A172 (cell line): Measurements from ENCODE around the gene DLGAP5. TPM values are rescaled to one million over a fixed set of nuclear protein-coding genes. Genes with fewer than 3 reads are reported as not detected.

Source experiments
- DNase-seq: peaks from one replicate; pipeline ENCODE4 v3.0.0-alpha.2; 2015; ENCODE audit warnings: low spot score
- total RNA-seq: library from RNA; depleted of rRNA; stranded (reverse); fragments of >200 nt; shearing (Covaris generic); gene quantifications from 2 replicates; pipeline ENCODE4 v1.2.3, GENCODE V29; 2014; rRNA removed

The DLGAP5 gene
- total RNA-seq, 1 experiment from 2014 or later = 58.4 TPM

DNA sequence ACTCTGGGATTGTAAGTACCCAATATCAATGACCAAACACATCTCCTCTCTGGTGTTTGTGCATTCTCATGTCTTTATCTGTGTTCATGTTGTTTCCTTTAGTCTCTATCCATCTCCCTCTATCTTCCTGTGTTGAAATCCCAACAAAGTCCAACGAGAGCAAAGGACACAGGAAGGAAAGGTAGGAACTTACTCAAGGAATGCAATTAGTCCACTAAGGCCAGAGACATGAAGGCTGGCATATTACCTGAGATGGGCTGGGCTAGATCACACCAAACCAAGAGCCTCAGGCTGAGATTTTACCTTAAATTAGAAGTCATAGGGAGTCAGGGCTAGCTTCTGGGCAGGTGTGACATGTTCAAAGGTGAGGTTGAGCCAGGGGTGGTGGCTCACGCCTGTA is 76.7 kb downstream of the DLGAP5 start:
- DNase-seq = no peak

GRCh38 chr14:55111122-55111708 is 80.2 kb downstream of the DLGAP5 start:
- DNase-seq = no peak

GRCh38 chr14:55109836-55110235 is 81.5 kb downstream of the DLGAP5 start:
- DNase-seq = no peak

DNA sequence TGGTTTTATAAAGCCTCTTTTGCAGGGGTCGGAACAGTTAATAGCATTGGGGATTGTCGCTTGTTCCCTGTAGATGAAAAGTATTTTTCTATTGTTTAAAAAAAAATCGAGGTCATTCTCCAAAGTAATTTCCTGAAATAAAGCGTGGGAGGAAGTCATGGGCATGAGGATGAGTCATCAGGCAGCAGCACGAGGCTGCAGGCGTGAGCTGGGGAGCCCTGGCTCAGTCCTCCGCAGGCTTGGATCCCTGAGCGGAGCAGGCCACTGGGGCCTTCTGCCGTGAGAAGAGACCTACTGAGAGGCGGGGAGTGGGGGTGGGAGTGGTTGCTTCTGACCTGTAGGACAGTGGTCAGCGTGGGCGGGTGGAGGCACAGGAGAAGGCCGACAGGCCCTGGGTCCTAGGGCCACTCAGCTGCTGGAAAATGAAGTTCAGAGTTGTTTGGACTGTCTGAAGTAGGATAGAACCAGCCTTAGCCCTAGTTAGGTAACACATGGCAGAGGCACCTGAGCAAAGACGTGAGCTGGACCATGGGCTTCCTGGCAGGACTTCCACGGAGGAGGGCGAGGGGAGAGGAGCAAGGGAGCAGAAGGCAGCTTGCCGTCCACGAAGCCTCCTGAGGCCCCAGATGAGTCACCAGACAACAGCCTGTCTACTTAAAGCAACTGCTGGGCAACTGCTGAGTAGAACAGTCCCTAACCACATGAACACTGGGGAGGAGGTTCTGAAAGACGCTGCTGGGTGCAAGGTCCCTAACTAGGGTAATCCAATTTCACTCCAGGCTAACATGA is 83.4 kb downstream of the DLGAP5 start:
- peak; percentile 78 for DNase-seq

GRCh38 chr14:55105991-55106390 is 85.4 kb downstream of the DLGAP5 start:
- DNase-seq = no peak

DNA sequence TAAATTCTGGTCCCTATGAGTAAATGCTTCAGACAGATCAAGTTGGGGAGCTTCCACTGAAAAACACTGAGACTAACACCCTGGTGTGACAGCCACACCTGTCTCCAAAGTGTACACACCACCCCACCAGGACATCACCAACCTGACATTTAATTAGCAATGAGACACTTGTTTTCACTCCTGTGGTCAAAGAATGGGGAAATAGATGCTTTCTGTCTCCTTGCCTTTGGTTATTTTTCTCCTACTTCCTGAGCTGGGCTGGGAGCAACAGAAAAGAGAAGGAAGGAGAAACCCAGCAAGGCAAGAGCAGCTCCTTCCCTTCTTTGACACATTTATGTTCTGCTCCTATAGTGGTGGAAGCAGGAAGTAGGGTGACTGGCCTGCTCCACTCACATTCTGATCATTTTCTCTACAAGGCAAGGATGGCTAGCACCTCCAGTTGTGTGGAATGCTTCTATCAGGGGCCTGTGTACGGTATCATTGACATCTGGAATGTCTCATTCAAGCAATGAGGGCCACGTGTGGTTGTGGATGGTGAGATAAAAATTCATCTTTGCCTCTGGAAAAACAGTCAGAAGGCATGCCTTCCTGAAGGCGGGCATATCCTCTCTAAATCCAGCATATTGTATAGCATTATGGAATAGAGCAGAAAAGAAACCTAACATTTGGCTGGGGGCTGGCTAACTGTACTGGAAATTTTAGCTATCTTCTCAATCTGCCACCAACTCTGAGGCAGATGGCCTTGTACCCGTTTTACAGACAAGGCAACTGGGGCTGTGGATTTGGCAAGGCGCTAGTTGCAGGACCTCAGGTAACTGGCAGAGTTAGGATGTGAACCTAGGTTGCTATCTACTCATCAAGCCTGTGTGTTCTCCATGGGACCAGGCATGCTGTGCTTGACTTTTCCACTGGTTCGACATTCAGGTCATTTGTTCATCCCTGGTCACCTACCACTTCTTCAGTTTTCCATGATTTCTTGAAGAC is 87.1 kb downstream of the DLGAP5 start:
- no peak for DNase-seq

- DNase-seq = peak; percentile 85
Measured at GRCh38 chr14:55103005-55103640, 88.3 kb downstream of the DLGAP5 start.

DNA sequence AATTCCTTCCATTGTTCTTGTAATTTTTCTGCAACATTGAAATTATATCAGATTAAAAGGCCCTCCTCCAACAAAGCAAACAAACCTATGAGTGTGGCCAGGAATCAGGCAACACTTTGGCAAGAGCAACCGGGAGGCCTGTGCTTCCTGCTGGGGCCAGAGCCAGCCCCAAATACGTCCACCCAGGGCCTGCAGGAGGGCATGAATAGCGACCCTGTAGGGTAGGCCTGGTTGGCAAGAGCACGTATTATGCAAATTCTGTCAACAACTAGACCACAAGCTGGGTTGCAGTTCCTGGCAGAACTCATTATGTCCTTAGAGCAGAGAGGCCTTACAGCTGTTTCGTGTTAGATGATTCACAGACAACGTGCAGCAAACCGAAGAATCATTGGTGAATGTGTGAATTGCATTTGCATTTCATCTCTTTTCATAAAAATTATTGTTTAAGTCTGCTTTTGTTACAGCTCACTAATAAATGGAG is 89.2 kb downstream of the DLGAP5 start:
- peak; percentile 51 for DNase-seq

GRCh38 chr14:55101698-55102097 is 89.7 kb downstream of the DLGAP5 start:
- DNase-seq = no peak

- DNase-seq = no peak
Measured at GRCh38 chr14:55099756-55100155, 91.6 kb downstream of the DLGAP5 start.

GRCh38 chr14:55098561-55098898 is 92.9 kb downstream of the DLGAP5 start:
- no peak for DNase-seq

Other genes starting within 250 kb of the DLGAP5 start
- 13.3 and 14.6 TPM in 2 replicates for gene WDHD1, start 164.5 kb downstream of the DLGAP5 start, total RNA-seq
- gene SOCS4, start 164.3 kb downstream of the DLGAP5 start, total RNA-seq = 12.1 and 12.7 TPM in 2 replicates
- 40.1 and 44.2 TPM in 2 replicates for gene MAPK1IP1L, start 139.9 kb downstream of the DLGAP5 start, total RNA-seq
- 87.7 and 134 TPM in 2 replicates for gene LGALS3, start 62.3 kb downstream of the DLGAP5 start, total RNA-seq
- gene FBXO34, start 79.8 kb upstream of the DLGAP5 start, total RNA-seq = 13.5 and 16.7 TPM in 2 replicates
- gene ATG14, start 220.2 kb upstream of the DLGAP5 start, total RNA-seq = 9.5 and 11.9 TPM in 2 replicates
- gene TBPL2, start 249.0 kb upstream of the DLGAP5 start, total RNA-seq = not detected in 2 replicates